ENCODE data around the gene DDX1.

DNA sequence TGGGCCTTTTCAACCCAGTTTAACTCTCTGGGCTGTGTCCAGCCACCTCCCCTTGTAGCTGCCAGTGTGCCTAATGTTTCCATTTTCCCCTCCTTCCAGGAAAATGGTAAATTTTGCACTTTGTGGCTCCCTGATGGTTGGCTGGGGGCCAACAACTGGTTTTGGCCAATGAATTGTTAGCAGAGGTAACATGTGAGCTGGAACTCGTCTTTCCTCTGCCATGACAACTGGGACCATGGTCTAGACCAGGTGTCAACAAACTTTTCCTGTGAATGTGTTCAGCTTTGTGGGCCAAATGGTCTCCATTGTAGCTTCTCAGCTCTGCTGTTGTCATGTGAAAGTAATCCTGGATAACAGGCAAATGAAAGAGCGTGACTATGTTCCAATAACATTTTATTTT, 87.2 kb downstream of the DDX1 start:
- TF ChIP-seq, protein P1, sequence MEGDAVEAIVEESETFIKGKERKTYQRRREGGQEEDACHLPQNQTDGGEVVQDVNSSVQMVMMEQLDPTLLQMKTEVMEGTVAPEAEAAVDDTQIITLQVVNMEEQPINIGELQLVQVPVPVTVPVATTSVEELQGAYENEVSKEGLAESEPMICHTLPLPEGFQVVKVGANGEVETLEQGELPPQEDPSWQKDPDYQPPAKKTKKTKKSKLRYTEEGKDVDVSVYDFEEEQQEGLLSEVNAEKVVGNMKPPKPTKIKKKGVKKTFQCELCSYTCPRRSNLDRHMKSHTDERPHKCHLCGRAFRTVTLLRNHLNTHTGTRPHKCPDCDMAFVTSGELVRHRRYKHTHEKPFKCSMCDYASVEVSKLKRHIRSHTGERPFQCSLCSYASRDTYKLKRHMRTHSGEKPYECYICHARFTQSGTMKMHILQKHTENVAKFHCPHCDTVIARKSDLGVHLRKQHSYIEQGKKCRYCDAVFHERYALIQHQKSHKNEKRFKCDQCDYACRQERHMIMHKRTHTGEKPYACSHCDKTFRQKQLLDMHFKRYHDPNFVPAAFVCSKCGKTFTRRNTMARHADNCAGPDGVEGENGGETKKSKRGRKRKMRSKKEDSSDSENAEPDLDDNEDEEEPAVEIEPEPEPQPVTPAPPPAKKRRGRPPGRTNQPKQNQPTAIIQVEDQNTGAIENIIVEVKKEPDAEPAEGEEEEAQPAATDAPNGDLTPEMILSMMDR (IDR thresholded peaks at IDR 0.05) = no peak
- TF ChIP-seq ZFX (IDR thresholded peaks at IDR 0.05; ENCODE audit: borderline replicate concordance) = no peak
